NCI-H128 (cell line): ENCODE measurements around the gene DUXA.
"Not testable (repeated sequence)": the region's sequence is repeated elsewhere in the genome, so short reads cannot be mapped to it uniquely, and the experiment has no call there.

ENCODE experiments used
- DNase-seq: peaks from one replicate; lab custom pipeline; 2025; ENCODE audit not compliant: unreplicated experiment; lab: John Stamatoyannopoulos, UW

DUXA gene

DNA sequence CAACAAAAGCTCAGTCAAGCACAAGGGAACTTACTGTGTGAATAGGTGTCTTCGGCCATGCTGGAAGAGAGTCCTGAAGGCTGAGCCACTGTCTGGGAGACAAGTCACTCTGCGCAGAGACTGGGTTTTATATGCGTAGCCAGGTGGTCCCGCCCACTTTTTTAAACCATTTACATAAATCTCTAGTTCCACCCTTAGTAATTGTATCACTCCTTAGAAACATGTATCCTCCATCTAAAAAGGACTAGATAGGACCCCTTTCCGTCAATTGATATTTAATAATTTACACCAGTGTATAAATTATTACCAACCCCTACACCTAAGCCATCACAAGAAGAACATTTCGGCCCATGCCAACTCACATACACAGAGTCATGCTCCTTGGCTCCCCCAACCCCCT is at the start of gene DUXA:
Gene DUXA (minus strand): TSS at position 101 of the 400 bp plus-strand sequence. CDS start 42 bp downstream, at position 59.
- no peak for DNase-seq

- no peak for DNase-seq
Measured at GRCh38 chr19:57212109-57212508, 44.8 kb upstream of the DUXA start.

GRCh38 chr19:57210381-57210780 is 43.1 kb upstream of the DUXA start:
- DNase-seq: no peak

DNA sequence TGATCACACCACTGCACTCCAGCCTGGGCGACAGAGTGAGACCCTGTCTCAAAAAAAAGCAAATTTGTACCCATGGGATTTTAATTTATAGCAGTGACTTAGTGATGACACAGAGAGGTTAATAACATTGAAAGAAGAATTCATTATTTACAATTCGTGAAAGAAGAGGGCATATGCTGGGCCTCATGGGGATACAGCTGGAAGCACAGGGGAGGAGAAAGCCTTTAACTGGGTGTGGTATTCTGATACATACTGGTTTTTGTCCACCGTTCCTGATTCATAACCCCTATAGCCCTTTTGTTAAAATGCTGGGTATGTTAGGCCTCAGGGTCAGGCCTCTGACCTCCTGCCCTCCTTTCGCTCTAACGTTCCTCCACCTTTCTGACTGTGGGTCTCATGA is 34.9 kb upstream of the DUXA start:
- no peak for DNase-seq

GRCh38 chr19:57197874-57198273 is 30.6 kb upstream of the DUXA start:
- not testable (repeated sequence) for DNase-seq

DNA sequence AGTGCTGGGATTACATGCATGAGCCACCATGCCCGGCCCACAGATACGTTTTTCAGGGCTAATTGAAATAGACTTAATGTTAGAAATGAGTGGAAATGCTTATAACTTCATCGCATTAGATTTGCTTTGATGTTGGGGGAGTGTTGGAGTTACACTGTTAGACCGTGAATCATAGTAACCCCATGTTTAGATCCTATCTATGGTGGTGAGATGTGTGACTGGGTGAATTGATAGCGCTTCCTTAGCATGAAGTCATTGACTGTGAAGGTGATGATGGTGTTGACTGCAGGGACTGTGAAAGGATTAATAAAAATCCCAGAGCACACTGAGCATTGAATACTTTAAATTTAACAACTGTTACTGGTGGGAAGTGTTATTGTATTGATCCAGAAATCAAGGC is 25.7 kb upstream of the DUXA start:
- no peak for DNase-seq

GRCh38 chr19:57192077-57192420 is 24.8 kb upstream of the DUXA start:
- no peak for DNase-seq

DNA sequence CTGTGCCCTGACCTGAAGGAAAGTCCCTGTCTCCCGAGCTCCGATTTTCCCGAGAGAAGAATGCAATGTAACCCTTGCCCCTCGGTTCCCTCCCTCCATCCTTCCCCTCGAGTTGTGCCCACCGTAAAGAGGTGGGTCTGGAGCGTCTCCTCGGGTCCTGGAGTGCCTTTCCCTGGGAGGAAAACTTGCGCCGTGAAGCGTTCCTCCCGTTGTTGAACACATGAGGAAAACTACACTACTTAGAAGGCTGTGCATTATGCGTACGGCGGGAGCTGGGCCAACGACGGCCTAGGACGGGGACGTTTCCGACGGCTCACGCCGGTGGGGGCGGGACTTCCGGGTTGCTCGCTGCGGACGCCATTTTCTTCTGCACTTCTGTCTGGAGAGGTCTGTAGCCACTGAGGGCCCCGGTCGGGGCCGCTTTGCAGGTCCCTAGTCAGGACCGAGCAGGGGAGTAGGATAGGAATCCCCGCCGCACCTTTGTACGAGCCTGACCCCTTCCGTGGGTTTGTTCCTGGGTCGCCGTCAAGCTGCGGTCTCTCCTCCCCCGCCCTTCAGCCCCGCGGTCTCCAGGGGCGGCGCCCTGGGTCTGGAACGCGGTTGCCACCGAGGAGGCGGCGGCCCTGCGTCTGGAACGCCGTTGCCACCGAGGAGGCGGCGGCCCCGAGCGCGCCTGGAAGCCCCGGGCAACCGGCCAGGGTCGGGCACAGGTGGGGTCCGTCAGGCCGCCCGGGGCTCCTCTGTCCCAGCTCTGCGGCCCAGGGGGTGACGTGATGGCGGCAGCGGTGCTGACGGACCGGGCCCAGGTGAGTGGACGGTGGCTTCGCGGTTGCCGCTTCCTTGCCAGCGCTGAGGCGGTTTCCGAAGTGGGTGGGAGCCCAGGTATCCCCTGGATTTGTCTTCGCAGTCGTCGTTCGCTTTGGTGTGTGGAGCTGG is 24.1 kb upstream of the DUXA start, which contains the start of gene ZNF264:
Gene ZNF264 (plus strand): TSS at position 360 of the 936 bp plus-strand sequence. CDS start 414 bp downstream, at position 774.
- peak; percentile 65 for DNase-seq

GRCh38 chr19:57190301-57190700 is 23.0 kb upstream of the DUXA start:
- no peak for DNase-seq

- no peak for DNase-seq
Measured at GRCh38 chr19:57171551-57172081, 4.3 kb upstream of the DUXA start.

DNA sequence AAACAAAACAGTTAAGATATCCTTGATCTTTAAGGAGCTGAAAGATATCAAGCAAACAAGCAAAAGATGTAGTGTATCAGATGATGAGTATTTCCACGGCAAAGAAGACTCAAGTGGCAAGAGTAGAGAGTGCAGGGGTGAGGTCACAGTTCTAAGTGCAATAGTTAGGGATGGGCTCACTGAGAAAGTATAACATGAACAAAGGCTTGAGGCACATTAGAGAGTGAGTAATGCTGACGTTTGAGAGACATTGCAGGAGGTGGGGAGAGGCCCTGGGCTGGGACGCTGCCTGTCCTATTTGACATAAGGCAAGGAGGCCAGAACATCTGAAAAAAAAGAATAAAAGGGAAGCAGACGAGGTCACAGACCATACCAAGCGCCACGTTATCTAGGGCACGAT is 1.4 kb downstream of the DUXA start:
- no peak for DNase-seq

GRCh38 chr19:57161985-57162539 is 5.2 kb downstream of the DUXA start:
- no peak for DNase-seq

DNA sequence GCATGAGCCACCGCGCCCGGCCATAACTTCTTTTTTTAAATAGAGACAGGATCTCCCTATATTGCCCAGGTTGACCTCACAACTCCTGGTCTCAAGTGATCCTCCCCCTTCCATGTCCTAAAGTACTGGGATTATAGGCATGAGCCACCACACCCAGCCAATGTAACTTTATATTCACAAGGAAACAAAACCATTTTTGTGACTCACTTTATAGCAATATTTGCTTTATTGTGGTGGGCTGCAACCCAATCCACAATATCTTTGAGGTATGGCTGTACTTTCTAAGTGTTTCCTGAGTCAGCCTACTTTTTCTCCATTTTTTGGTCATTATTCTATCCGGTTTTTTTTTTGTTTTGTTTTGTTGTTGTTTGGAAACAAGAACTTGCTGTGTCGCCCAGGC is 14.4 kb downstream of the DUXA start:
- no peak for DNase-seq

GRCh38 chr19:57141699-57142098 is 25.6 kb downstream of the DUXA start:
- DNase-seq: no peak

GRCh38 chr19:57135797-57136196 is 31.5 kb downstream of the DUXA start:
- DNase-seq: no peak

DNA sequence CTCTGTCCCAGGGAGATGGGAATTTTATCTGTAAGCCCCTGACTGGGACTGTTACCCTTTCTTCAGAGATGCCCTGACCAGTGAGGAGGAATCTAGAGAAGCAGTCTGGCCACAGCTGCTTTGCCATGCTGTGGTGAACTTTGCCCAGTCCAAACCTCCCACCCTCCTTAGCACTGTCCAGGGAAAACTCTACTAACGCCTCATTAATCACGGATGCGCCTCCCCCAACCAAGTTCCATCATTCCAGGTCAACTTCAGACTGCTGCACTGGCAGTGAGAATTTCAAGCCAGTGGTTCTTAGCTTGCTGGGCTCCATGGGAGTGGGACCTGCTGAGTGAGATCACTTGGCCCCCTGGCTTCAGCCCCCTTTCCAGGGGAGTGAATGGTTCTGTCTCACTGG is 39.9 kb downstream of the DUXA start:
- DNase-seq: not testable (repeated sequence)

GRCh38 chr19:57123882-57124281 is 43.4 kb downstream of the DUXA start:
- DNase-seq: no peak

DNA sequence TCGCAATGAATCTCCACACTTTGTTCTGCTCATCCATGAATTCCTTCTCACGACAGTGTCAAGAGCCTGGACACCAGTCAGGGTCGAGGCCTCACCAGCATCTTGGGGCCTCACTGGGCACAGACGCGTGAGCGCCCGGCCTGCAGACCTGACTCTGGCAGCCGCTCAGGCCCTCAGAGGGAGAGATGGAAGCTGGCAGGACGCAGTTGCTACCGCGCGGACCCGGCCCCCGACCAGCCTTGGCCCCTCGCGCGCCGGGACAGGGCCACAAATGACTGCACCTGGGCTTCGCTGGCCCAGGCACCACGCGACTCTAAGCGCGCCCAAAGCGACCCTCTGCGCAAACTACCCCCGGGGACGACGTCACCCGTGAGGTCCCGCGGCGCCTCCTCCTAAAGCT is 48.4 kb downstream of the DUXA start:
- no peak for DNase-seq

- DNase-seq: not testable (repeated sequence)
Measured at GRCh38 chr19:57113501-57113900, 53.8 kb downstream of the DUXA start.

GRCh38 chr19:57111329-57111644 is 56.0 kb downstream of the DUXA start:
- no peak for DNase-seq

GRCh38 chr19:57110592-57111328 is 56.5 kb downstream of the DUXA start:
- no peak for DNase-seq
